Muscle of arm (tissue), 14 donors: Measurements from ENCODE around the gene ALDOC. TPM values are rescaled to one million over a fixed set of nuclear protein-coding genes. Genes with fewer than 3 reads are reported as not detected.
A peak's percentile ranks its signal among the peaks of the same experiment; 100 is the strongest.
"Not testable (repeated sequence)": the region's sequence is repeated elsewhere in the genome, so short reads cannot be mapped to it uniquely, and the experiment has no call there.

Experiments used
- DNase-seq: peaks from one replicate; pipeline ENCODE4 v3.0.0-alpha.2; 2013
- long read RNA-seq, 11 donors: transcript quantifications; one replicate each; lab custom pipeline, GENCODE V29; 2026
- polyA plus RNA-seq, 12 donors: library from polyadenylated mRNA; unstranded; fragments of 120-200 nt; gene quantifications; one replicate each; pipeline ENCODE4 v1.2.1, GENCODE V29; 2013; ENCODE audit not compliant: insufficient read length in 12 of 12

The ALDOC gene
- 1 to 10 TPM in 9 of 12 donors, under 1 TPM in 1, not detected in 2; 0.85 to 7.5 (median 2.1) TPM for polyA plus RNA-seq
- long read RNA-seq, donor 1, partial matches to known transcripts: 12 of 14 reads
- long read RNA-seq, donor 1, other reads (novel, unspliced or antisense): 0 of 14 reads
- long read RNA-seq, donor 2: 0 reads
- long read RNA-seq, donor 3: 0 reads
- long read RNA-seq, donor 4: 0 reads
- long read RNA-seq, donor 5: 0 reads
- long read RNA-seq, donor 6: 0 reads
- long read RNA-seq, donor 7: 0 reads
- long read RNA-seq, donor 8, partial matches to known transcripts: 0 of 1 reads
- long read RNA-seq, donor 8, other reads (novel, unspliced or antisense): 0 of 1 reads
- long read RNA-seq, donor 9: 0 reads
- long read RNA-seq, donor 10: 0 reads
- long read RNA-seq, donor 11: 0 reads

DNA sequence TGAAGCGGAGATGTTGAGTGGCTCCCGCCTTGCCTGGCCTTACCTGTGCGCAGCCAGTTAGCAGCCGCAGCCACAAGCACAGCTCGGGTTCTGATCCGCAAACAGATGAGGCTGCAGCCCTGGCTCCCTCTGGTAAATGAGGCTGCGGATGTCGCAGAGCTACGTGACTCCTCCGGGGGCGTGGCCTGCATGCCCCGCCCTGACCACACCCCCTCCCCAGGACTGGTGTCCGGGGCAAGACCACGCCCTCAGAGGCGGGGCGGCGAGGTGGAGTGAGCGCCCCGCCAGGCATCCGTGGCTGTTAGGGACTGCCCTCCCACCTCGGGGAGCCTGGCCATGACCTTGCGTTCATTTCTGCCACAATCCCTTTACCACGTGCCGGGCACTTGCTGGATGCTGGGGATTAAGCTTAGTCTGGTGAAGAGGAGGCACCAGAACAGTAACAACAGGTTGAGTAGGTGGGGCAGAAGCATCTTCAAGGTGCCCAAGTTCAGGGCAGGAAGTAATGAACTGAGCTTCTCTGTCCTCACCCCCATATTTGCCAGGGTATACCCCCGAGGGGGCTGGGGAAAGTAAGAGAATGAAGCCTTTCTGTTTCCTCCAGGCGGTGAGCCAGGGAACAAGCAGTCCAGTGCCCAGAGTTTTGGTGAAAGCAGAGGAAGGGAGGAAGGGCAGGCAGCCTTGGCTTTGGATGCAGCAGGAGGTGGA, at the start of gene ALDOC:
Gene ALDOC, minus strand, starts transcription at position 138 of the 708 bp plus-strand sequence. CDS start 1,363 bp downstream, outside the sequence.
- peak; percentile 79 for DNase-seq

- no peak for DNase-seq
Observed at GRCh38 chr17:28624148-28624547, 47.5 kb upstream of the ALDOC start.

GRCh38 chr17:28623696-28624095, 47.0 kb upstream of the ALDOC start:
- DNase-seq: no peak

DNA sequence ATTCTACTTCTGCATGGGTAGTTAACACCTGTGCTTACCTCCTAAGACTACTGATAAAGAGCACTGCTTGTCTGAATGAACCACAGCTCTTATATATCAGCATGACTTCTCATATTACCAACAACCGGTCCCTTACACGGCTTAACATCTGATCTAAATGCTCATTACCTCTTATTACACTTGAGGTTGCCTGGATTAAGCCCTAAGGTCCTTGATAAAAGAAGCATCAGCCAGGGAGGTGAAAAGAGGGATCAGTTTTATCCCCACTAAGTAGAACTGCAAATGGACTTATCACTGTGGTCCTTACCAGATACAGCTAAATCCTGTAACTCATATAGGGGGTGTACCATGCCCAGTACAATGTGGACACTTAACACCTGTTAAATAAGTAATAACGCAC, 45.5 kb upstream of the ALDOC start:
- DNase-seq: no peak

- no peak for DNase-seq
Observed at GRCh38 chr17:28620010-28620409, 43.3 kb upstream of the ALDOC start.

- no peak for DNase-seq
Observed at GRCh38 chr17:28618464-28618863, 41.8 kb upstream of the ALDOC start.

DNA sequence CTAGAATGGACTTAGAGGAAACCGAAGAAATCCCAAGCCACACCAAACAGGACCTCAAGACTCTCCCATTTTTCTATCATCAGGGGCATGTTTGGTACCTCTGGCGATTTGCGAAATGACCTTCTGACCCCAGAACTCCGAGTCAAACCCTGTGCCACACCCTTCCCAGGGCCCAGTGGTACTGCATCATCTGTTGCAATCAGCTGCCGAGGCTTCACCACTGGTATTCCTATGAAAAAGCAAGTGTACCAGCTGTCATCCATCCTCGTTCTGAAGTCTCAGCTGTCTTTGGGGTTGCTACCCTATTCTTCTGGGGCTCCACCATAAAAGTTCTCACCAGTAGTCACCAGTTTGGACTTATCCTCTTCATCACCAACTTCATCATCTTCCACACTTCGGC, 39.6 kb upstream of the ALDOC start:
- DNase-seq: no peak

GRCh38 chr17:28615260-28615940, 38.7 kb upstream of the ALDOC start:
- DNase-seq: no peak

- no peak for DNase-seq
Observed at GRCh38 chr17:28613931-28614381, 37.3 kb upstream of the ALDOC start, which contains the start of gene RSKR. Gene RSKR, minus strand, starts transcription at chr17:28614185. Its CDS starts 24 bp downstream, at chr17:28614161.

DNA sequence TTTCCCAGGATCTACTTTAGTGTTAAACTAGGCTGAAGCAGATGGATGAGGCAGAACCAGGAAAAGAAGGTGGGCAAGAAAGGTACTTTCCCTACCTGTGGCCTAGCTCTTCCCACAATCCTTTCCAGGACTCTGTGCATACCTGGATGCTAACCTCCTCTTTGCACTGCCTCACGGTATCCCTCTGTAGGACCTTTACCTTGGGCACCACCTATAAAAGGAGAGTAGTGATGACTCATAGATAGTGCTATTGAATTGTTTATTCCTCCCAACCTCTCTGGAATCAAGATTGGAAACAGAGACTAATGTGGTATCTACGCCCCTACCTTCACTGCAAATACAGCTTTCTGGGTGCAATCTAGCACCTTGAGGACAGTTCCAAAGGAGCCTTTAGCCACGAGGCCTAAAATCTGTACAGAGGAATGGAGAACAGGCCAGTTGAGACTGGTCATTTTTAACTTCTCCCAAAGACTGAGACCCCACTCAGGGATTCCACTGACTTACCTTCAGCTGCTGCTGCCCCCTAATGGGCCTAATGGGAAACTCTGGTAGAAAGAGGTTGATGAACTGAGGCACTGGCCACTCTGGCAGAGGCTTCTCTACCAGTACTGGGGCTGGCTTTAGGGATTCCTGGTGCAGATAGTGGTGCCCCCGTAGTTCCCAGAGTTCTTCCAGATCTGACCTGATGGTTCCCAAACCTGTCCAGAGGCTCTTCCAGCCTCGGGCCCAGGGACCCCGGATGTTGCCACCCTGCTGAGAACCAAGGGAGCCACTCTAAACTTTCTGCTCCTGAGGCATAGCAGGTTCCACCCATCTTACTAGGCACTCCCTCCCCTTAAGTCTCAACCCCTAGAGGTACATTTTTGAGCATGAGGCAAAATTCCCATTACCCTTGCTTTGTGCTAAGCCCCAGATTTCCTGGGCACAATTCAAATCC, 36.5 kb upstream of the ALDOC start:
- DNase-seq: peak; percentile 20

DNA sequence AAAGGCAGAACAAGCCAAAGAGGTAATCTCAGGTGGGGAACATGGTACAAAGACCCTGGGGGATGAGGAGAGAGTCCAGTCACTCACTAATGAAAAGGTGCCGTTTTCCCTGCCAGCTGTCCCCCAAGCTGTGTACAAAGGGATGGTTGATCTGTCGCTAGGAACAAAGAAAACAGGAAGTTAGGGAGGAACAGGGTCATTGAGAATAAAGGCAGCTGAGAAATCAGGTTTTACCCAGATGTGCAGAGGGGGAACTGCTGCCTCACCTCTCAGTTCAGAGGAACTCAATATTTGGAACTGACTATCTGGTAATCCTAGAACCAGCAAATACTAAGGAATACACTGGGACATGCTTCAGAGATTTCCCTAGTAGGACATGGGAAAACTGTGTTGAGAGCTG, 35.8 kb upstream of the ALDOC start:
- DNase-seq: no peak

- DNase-seq: no peak
Observed at GRCh38 chr17:28610376-28610775, 33.7 kb upstream of the ALDOC start.

GRCh38 chr17:28604031-28604430, 27.3 kb upstream of the ALDOC start:
- DNase-seq: not testable (repeated sequence)

DNA sequence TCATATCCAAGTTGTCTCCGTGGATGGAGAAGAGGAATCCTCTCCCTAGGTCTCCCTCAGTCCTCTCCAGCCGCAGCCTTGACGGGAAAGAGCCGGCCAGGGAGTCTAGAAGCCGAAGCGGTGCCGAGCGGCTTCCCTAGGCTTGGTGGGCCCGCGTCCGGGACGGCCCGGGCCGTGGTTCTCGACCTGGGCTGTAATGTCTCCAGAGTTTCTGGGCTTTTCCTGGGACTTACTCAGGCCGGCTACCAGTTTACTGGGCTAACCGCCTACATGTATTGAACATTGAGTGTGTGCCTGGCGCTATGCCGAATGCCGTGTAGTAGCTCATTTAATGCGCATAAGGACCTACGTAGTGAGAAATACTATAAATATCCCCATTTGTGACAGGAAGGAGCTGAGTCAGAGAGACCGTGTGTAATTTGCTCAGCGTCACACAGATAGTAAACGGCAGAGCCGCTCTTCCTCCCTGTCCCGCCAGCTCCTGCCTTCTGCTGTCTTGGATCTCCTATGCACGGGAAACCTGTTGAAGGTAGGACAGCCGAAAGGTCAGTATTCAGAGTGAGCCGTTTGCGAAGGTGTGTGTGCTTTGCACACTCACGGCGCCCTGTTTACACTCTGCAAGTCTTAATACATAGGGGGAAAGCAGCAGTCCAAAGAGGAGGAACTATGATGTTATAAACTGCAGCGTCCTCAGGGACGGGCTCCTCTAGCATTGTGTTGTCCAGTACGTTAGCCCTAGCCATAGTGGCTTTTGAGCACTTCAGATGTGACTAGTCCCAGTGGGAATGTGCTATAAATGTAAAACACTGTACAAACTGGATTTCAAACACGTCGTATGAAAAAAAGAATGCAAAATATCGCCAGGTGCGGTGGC, 22.9 kb upstream of the ALDOC start:
- peak; percentile 76 for DNase-seq

- peak; percentile 93 for DNase-seq
Observed at GRCh38 chr17:28598799-28599310, 22.2 kb upstream of the ALDOC start, which contains the start of gene SPAG5. Gene SPAG5, minus strand, starts transcription at chr17:28599025. Its CDS starts 79 bp downstream, at chr17:28598946.

- DNase-seq: no peak
Observed at GRCh38 chr17:28598389-28598788, 21.7 kb upstream of the ALDOC start.

GRCh38 chr17:28597606-28598383, 21.1 kb upstream of the ALDOC start:
- no peak for DNase-seq

GRCh38 chr17:28592260-28592659, 15.6 kb upstream of the ALDOC start:
- DNase-seq: no peak

DNA sequence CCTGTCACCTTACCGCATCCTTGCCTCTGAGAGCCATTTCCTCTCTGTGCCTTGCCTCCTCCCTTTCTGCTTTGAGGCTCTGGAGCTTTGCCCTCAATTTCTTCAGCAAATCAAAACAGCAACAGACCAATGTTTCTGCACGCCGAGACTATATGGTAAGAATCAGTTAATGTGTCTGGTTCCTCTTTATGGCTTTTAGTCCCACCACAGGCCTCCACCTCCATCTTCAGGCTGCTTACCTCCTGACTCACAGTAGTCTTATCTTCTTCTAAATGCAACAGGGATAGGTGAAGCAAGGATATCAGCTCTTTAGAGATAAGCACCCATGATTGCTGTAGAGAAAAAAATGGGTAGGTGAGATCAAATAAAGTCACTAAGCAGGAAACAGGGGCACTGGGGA, 9.2 kb upstream of the ALDOC start:
- no peak for DNase-seq
